ENCODE results near the gene KCNIP4.

The KCNIP4 gene

DNA sequence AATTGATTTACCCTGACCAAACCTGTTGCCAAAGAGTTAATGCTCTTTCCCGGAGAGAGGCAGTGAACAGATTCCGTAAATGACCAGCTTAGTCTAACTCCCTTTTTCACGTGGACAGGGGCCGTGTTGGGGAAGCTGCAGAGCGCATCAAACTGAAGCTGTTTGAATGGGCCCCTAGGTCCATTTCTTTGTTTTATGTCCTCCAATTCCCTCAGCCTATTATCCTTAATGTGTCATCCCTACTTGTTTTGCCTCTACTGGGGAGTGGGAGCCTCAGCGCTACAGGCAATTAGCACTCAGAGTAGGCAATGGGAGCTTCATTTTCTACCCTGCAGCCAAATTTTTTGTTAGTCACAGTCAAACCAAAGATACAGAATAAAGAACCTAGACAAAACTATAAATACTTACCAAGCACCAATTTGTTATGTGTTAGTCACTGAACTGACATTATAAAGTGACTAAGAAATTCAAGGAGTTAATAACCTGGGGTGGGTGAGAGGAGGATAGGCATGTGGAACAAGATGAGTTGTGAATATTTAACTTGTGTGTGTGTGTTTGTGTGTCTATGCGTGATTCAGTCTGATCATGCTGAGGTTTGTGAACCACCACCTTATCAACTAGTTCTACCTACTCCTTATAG is 830.9 kb downstream of the KCNIP4 start:
- H3K4me3 ChIP-seq (replicated peaks; ENCODE audit: low read depth, low read length): no peak overlapping the region
- no peak for DNase-seq (ENCODE audit: extremely low read depth, low read depth)
- TF ChIP-seq, protein P1, sequence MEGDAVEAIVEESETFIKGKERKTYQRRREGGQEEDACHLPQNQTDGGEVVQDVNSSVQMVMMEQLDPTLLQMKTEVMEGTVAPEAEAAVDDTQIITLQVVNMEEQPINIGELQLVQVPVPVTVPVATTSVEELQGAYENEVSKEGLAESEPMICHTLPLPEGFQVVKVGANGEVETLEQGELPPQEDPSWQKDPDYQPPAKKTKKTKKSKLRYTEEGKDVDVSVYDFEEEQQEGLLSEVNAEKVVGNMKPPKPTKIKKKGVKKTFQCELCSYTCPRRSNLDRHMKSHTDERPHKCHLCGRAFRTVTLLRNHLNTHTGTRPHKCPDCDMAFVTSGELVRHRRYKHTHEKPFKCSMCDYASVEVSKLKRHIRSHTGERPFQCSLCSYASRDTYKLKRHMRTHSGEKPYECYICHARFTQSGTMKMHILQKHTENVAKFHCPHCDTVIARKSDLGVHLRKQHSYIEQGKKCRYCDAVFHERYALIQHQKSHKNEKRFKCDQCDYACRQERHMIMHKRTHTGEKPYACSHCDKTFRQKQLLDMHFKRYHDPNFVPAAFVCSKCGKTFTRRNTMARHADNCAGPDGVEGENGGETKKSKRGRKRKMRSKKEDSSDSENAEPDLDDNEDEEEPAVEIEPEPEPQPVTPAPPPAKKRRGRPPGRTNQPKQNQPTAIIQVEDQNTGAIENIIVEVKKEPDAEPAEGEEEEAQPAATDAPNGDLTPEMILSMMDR (IDR thresholded peaks at IDR 0.05; ENCODE audit: low read depth, low read length, missing control alignments): no peak

DNA sequence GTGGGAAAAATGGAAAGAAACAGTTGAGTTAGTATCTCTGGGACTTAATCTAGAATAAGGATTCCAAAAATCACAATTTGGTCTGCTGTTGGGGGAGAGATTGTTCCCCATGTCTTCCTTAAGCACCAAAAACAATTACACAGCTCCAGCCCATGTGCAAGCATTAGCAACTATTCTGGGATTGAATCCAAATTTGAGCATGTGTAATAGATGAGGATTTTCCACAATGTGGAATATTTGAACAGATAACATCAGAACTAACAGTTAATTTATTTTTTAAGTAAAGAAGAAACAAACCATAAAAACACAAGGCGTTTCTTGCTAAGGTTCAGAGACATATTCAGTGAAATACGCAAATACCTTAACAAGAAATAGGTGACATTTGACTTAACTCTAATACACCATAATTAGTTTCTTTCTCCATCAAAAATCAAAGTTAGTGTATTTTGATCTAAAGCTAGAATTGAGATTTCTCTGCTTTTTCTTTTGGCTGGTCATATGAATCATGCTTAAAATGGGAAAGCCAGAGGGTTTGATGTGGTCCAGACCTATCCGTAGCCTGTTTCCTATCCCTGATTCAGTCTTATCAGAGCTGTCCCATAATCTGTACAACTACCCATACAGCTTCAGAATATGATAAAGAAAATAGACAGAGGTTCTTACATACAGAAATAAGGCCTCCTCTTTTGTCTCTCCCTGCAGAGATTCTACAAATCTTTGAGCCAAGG is 834.9 kb downstream of the KCNIP4 start:
- DNase-seq (ENCODE audit: extremely low read depth, low read depth): no peak
- H3K4me3 ChIP-seq (replicated peaks; ENCODE audit: low read depth, low read length): no peak overlapping the region
- TF ChIP-seq, protein P1 (IDR thresholded peaks at IDR 0.05; ENCODE audit: low read depth, low read length, missing control alignments): no peak

DNA sequence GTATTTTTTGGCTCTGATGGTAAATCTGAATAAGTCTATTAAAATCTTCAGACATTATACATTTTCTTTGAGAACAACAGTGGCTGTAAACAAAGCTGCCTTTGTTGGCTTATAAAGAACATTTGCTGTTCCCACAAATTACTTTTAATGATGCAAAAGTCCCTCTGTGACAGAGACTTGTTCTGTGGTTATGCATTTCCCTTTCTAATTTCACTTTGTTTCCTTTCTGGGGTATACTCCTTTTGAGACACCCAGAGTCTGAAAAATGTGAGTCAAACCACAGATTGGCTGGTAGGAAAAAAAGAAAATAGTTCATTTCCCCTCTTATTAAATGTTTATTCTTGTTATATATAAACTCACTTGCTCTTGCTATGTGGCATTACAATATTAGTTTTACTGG is 845.9 kb downstream of the KCNIP4 start:
- H3K4me3 ChIP-seq (replicated peaks; ENCODE audit: low read depth, low read length): no peak overlapping the region
- TF ChIP-seq, protein P1 (IDR thresholded peaks at IDR 0.05; ENCODE audit: low read depth, low read length, missing control alignments): no peak
- DNase-seq (ENCODE audit: extremely low read depth, low read depth): no peak

DNA sequence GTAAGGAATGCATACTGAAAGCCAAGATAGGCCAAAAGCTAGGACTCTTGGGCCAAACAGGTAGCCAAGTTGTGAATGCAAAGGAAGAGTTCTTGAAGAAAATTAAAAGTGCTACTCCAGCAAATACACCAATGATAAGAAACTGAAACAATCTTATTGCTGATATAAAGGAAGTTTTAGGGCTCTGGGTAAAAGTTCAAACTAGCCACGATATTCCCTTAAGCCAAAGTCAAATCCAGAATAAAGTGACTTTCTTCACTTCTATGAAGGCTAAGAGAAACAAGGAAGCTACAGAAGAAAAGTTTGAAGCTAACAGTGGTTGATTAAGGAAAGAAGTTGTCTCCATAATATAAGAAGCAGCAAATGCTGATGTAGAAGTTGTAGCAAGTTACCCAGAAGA is 850.7 kb downstream of the KCNIP4 start:
- no peak for DNase-seq (ENCODE audit: extremely low read depth, low read depth)
- no peak overlapping the region for H3K4me3 ChIP-seq (replicated peaks; ENCODE audit: low read depth, low read length)
- TF ChIP-seq, protein P1 (IDR thresholded peaks at IDR 0.05; ENCODE audit: low read depth, low read length, missing control alignments): no peak

DNA sequence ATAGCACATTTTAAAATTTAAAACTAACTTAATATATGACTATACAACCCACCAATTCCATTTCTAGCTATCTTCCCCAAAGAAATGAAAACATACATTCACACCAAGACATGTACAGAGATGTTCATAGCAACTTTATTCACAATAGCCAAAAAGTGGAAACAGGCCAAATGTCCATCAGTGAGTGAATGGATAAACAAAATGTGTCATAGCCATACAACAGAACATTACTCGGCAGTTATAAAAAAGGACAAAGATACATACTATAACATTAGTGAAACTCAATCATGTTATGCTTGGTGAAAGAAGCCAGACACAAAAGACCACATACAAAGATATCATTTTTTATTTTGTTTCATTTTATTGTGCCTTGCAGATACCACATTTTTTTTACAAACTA is 851.5 kb downstream of the KCNIP4 start:
- DNase-seq (ENCODE audit: extremely low read depth, low read depth): no peak
- TF ChIP-seq, protein P1 (IDR thresholded peaks at IDR 0.05; ENCODE audit: low read depth, low read length, missing control alignments): no peak
- H3K4me3 ChIP-seq (replicated peaks; ENCODE audit: low read depth, low read length): no peak overlapping the region

DNA sequence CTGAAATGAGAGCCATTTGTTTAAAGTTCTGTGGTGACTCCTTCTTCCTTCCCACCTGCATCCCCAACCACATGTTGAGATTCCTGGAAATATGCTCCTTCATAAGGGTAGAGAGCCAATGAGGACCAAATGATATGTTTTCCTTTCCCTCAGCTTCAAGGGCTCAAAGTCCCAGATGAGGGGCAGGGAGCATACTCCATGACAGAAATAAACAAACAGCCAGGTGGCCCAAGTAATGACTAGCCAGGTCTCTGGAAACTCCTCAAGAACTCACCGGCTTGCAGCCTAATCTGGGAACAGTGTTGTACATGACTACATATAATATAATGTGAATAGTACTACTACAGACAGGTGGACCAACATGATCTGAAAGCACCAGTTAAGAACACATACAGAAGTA is 856.0 kb downstream of the KCNIP4 start:
- DNase-seq (ENCODE audit: extremely low read depth, low read depth): no peak
- H3K4me3 ChIP-seq (replicated peaks; ENCODE audit: low read depth, low read length): no peak overlapping the region
- TF ChIP-seq, protein P1 (IDR thresholded peaks at IDR 0.05; ENCODE audit: low read depth, low read length, missing control alignments): no peak
